SU-DHL-6 (cell line): ENCODE data around the gene CLEC11A.

Experiments used
- H2AFZ ChIP-seq: fragments of 200-600 bp; sonication (generic); 2 replicates; pipeline ENCODE4 v1.6.1; 2014; ENCODE audit warnings: low read depth, mild to moderate bottlenecking, moderate library complexity, mixed read lengths, antibody characterized with exemption, low read length; ENCODE audit not compliant: severe bottlenecking
- H3F3A ChIP-seq: fragments of 200-600 bp; shearing (Covaris generic); 2 replicates; pipeline ENCODE4 v1.6.0; 2016; ENCODE audit warnings: antibody characterized with exemption, mild to moderate bottlenecking; ENCODE audit not compliant: insufficient read depth
- H3K27ac ChIP-seq: fragments of 200-600 bp; sonication (generic); 2 replicates; pipeline ENCODE4 v1.5.1; 2016; ENCODE audit warnings: low read depth, mild to moderate bottlenecking, low read length, moderate library complexity, mixed read lengths
- H3K27me3 ChIP-seq: fragments of 200-600 bp; sonication (generic), shearing (Covaris generic); 2 replicates; pipeline ENCODE4 v1.6.0; 2014; ENCODE audit warnings: mild to moderate bottlenecking, low read length
- H3K36me3 ChIP-seq: fragments of 200-600 bp; sonication (generic); 2 replicates; pipeline ENCODE4 v1.6.1; 2014; ENCODE audit warnings: mild to moderate bottlenecking, low read length, mixed read lengths
- H3K4me2 ChIP-seq: fragments of 300-600, 200-600 bp; shearing (Covaris generic), sonication (generic); 2 replicates; pipeline ENCODE4 v1.6.0; 2014; ENCODE audit warnings: low read length, low read depth, mild to moderate bottlenecking; ENCODE audit not compliant: poor library complexity, severe bottlenecking
- H3K4me3 ChIP-seq: fragments of 200-600 bp; sonication (generic); 2 replicates; pipeline ENCODE4 v1.5.1; 2014; ENCODE audit warnings: antibody characterized with exemption, low read length, mild to moderate bottlenecking, mixed read lengths; ENCODE audit not compliant: insufficient read depth, poor library complexity, severe bottlenecking
- H3K79me2 ChIP-seq: fragments of 200-600 bp; sonication (generic); 2 replicates; pipeline ENCODE4 v1.6.1; 2014; ENCODE audit warnings: mild to moderate bottlenecking, low read length, moderate library complexity; ENCODE audit not compliant: insufficient read depth
- H3K9ac ChIP-seq: fragments of 200-600 bp; sonication (generic); 2 replicates; pipeline ENCODE4 v1.7.0; 2014; ENCODE audit warnings: mild to moderate bottlenecking, low read length
- H3K9me2 ChIP-seq: fragments of 200-600 bp; sonication (generic); replicated peaks from 2 replicates; pipeline ENCODE4 v1.6.1; 2014; ENCODE audit warnings: low read length; ENCODE audit not compliant: insufficient read depth
- H3K9me3 ChIP-seq: fragments of 200-600 bp; sonication (generic); 2 replicates; pipeline ENCODE4 v1.6.1; 2014; ENCODE audit warnings: low read length, mixed read lengths; ENCODE audit not compliant: insufficient read depth
- H4K20me1 ChIP-seq: fragments of 200-600 bp; sonication (generic); 2 replicates; pipeline ENCODE4 v1.6.1; 2014; ENCODE audit warnings: low read depth, mild to moderate bottlenecking, antibody characterized with exemption, low read length, moderate library complexity, mixed read lengths
- CTCF ChIP-seq: fragments of 200-600 bp; sonication (generic); IDR thresholded peaks from one replicate; pipeline ENCODE4 v1.5.1; 2017; ENCODE audit warnings: antibody characterized with exemption, mild to moderate bottlenecking, low read length, moderate library complexity; ENCODE audit not compliant: insufficient read depth, poor library complexity, severe bottlenecking
- EZH2phosphoT487 ChIP-seq: fragments of 200-600 bp; sonication (generic), shearing (Covaris generic); conservative IDR thresholded peaks from 2 replicates; pipeline ENCODE4 v1.6.1; 2018; ENCODE audit warnings: mild to moderate bottlenecking, antibody characterized with exemption, low read length, moderate library complexity, mixed read lengths

CLEC11A gene

GRCh38 chr19:50736338-50736737 is 13.2 kb downstream of the CLEC11A start:
- H3K79me2 ChIP-seq = no peaks in the 10 kb centered on the region
- H3K27me3 ChIP-seq = no peaks in the 10 kb centered on the region
- no peaks in the 10 kb centered on the region for H3K9me2 ChIP-seq
- H3K27ac ChIP-seq = no peak overlapping the region
- no peaks in the 10 kb centered on the region for H3K36me3 ChIP-seq
- H2AFZ ChIP-seq = no peak overlapping the region
- H3K9me3 ChIP-seq = no peaks in the 10 kb centered on the region
- H4K20me1 ChIP-seq = no peaks in the 10 kb centered on the region
- no peak for TF ChIP-seq EZH2phosphoT487
- TF ChIP-seq CTCF = no peak
- no peak overlapping the region for H3K4me3 ChIP-seq
- no peaks in the 10 kb centered on the region for H3F3A ChIP-seq
- H3K4me2 ChIP-seq = no peak overlapping the region
- H3K9ac ChIP-seq = no peak overlapping the region

- H3K36me3 ChIP-seq = no peaks in the 10 kb centered on the region
- H3K9me2 ChIP-seq = no peaks in the 10 kb centered on the region
- no peaks in the 10 kb centered on the region for H3K79me2 ChIP-seq
- H3K9ac ChIP-seq = no peak overlapping the region
- no peak overlapping the region for H3K4me2 ChIP-seq
- TF ChIP-seq EZH2phosphoT487 (no peak), CTCF (no peak)
- H3K9me3 ChIP-seq = no peaks in the 10 kb centered on the region
- H3K27ac ChIP-seq = no peak overlapping the region
- no peaks in the 10 kb centered on the region for H4K20me1 ChIP-seq
- H3K27me3 ChIP-seq = no peaks in the 10 kb centered on the region
- H2AFZ ChIP-seq = no peak overlapping the region
- H3F3A ChIP-seq = no peaks in the 10 kb centered on the region
- no peak overlapping the region for H3K4me3 ChIP-seq
Observed at GRCh38 chr19:50739132-50739913, 16.2 kb downstream of the CLEC11A start.

DNA sequence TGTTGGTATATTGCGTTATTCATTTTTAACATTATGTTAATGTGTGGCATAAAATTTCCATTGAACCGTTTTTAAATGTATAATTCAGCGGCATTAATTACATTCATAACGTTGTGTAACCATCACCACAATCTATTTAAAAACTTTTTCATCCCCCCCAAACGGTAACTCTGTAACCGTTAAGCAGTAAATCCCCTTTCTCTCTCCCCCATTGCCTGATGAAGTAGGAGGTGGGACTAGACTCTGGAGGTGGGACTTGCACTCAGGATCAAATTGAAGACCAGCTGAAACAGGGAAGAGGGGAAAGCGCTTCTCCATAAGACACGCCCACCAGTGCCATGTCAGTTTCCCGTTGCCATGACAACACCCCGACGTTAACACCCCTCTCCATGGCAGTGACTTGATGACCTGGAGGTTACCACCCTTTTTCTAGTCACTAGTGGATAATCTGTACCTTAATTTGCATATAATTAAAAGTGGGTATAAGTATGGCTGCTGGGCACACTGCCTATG is 16.8 kb downstream of the CLEC11A start:
- H3K27me3 ChIP-seq = no peaks in the 10 kb centered on the region
- TF ChIP-seq CTCF (no peak), EZH2phosphoT487 (no peak)
- no peak overlapping the region for H3K27ac ChIP-seq
- no peak overlapping the region for H3K9ac ChIP-seq
- no peaks in the 10 kb centered on the region for H3F3A ChIP-seq
- no peaks in the 10 kb centered on the region for H3K9me3 ChIP-seq
- H3K36me3 ChIP-seq = no peaks in the 10 kb centered on the region
- no peak overlapping the region for H2AFZ ChIP-seq
- H4K20me1 ChIP-seq = no peaks in the 10 kb centered on the region
- H3K4me2 ChIP-seq = no peak overlapping the region
- no peaks in the 10 kb centered on the region for H3K79me2 ChIP-seq
- no peaks in the 10 kb centered on the region for H3K9me2 ChIP-seq
- no peak overlapping the region for H3K4me3 ChIP-seq
